Measurements from ENCODE around the gene GON4L.

DNA sequence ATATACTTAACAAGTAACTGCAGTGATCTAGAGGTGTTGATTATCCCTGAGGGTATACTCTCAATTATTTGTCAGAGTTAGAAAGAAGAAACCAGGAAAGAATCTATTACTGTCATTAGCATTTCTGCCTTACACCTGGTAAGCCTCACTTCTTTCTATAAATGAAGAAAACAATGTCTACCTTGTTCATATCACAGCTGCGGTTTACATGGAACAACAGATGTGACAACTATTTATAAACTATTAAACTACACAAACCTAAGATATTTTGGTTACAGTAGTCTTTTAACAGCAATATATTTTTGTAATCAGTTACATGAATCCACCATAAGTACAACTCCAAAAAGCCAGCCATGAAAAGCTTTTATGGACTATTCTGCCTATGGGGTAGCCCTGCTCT lies 40.7 kb downstream of the GON4L start:
- TF ChIP-seq, protein P1, sequence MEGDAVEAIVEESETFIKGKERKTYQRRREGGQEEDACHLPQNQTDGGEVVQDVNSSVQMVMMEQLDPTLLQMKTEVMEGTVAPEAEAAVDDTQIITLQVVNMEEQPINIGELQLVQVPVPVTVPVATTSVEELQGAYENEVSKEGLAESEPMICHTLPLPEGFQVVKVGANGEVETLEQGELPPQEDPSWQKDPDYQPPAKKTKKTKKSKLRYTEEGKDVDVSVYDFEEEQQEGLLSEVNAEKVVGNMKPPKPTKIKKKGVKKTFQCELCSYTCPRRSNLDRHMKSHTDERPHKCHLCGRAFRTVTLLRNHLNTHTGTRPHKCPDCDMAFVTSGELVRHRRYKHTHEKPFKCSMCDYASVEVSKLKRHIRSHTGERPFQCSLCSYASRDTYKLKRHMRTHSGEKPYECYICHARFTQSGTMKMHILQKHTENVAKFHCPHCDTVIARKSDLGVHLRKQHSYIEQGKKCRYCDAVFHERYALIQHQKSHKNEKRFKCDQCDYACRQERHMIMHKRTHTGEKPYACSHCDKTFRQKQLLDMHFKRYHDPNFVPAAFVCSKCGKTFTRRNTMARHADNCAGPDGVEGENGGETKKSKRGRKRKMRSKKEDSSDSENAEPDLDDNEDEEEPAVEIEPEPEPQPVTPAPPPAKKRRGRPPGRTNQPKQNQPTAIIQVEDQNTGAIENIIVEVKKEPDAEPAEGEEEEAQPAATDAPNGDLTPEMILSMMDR (IDR thresholded peaks at IDR 0.05 in 4 of 5, conservative IDR thresholded peaks at IDR 0.05 in 1 of 5), result no peak
- TF ChIP-seq POLR2A (IDR thresholded peaks at IDR 0.05), result no peak
